Stimulated activated CD8-positive, alpha-beta memory T cell treated with anti-CD3 and anti-CD28 coated beads, Interleukin-7, amount 100 ng/mL, for 24 hours (primary cell): ENCODE results near the gene HIP1.
A peak's percentile ranks its signal among the peaks of the same experiment; 100 is the strongest.

ENCODE experiments used
- DNase-seq: peaks from one replicate; pipeline ENCODE4 v3.0.0-alpha.2; 2020; ENCODE audit warnings: low read depth

HIP1 gene

DNA sequence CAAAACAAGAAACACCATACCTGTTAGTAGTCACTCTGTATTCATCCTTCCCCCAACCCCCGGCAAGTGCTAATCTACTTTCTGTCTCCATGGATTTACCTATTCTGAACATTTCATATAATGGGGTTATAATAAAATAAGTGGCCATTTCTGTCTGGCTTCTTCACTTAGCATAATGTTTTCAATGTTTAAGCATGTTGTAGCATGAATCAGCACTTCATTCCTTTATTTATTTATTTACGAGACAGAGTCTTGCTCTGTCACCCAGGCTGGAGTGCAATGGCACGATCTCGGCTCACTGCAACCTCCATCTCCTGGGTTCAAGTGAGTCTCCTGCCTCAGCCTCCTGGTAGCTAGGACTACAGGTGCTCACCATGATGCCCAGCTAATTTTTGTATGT lies 69.2 kb downstream of the HIP1 start:
- no peak for DNase-seq

DNA sequence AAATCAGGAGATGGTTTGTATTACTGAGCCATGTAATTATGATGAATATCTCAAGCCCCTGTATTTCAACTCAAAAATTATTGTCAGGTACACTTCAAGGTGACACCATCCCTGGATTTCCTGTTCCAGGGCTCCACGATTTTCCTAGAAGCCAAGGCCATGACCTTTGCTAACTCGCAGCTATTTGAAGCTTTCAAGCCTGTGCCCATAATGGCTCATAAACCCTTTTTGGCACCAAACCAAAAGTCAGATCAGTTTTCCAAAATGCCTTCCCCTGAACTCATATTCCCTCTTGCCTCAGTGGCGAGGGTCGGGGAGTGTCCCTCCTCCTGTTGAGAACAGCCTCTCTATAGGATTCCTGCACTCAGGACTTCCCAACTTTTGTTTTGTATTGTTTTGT lies 70.8 kb downstream of the HIP1 start:
- no peak for DNase-seq

DNA sequence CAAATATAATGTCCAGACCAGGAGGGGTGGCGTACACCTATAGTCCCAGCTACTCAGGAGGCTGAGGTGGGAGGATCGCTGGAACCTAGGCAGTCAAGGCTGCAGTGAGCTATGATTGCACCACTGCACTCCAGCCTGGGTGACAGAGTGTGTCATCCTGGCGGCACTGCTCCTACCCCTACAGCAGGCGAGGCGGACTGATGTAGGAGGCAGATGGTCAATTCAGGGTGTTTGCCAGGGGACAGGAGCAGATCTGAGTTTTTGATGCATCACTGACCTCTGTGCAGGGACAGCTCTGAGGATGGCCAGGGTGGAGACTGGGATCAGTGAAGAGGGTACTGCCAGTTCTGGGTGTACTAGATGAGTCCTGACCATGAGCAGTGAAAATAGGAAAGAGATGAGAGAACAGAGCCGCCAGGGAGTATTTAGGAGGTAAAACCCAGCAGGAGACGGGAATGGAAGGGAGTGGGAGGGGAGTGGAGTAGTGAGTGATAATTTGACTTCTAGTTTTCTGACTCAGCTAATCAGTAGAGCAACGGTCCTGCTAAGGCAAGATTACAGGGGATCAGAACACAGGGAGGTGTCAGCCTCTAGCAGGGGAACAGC lies 75.3 kb downstream of the HIP1 start:
- DNase-seq, result no peak

DNA sequence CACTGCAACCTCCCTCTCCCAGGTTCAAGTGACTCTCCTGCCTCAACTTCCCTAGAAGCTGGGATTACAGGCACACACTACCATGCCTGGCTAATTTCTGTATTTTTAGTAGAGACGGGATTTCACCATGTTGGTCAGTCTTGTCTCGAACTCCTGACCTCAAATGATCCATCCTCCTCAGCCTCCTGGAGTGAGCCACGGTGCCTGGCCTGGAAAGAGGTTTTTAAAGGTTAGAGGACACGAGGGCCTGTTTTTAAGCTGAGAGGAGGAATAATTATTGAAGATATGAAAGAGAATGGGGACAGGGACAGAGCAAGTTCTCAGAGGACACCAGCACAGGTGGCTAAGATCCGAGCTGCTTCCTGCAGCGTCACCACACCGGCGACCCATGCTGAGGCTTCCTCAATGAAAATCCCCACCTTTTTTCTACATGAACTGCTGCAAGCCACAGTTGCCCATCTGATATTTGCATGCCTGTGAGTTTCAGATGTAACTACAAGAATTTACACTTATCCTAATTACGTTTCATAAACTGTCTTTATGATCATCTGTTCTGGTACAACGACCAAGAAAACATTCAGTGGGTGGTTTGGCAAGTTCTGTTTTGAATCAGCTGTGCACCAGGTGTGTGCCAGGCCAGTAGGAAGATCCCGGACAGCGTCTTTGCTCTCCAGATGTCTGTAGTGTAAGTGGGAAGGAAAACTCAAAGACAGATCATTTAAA lies 76.0 kb downstream of the HIP1 start:
- no peak for DNase-seq

DNA sequence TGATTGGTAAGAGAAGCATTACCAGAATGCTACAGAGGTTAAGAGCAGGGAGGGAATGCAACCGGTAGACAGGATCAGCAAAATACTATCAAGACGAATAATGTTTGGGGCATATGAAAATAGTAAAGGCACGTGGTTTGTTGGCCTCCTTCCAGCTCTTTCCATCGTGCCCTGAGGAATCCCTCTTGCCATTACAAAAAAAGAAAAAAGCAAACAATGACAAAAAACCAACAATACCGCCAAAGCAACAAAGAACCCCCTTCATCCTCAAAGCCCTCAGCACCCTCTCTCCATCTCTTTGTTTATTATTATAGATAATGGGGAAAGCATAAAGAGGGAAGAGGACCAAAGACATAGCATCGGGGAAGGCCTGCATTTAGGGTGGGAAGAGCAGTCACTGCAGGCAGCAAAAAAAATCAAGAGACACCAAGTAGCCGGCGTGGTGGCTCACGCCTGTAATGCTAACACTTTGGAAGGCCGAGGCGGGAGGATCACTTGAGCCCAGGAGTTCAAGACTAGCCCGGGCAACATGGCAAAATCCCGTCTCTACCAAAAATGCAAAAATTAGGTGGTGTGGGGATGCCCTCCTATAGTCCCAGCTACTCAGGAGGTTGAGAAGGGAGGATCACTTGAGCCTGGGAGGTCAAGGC lies 78.0 kb downstream of the HIP1 start:
- no peak for DNase-seq

DNA sequence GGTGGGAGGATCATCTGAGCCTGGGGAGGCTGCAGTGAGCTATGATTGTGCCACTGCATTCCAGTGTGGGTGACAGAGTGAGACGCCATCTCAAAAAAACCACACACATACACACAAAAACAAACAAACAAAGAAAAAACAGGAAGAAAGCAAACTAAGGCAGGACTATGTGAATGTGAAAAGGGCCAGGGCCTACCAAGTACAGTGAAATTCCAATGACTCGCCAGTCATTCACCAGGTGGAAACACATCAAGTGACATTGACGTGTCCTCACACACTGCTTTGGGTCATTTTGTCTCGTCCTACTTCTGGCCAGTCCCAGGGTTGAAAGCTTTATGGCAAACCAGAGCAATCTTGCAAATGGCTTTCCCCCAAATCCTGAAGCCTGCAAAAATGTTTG lies 79.9 kb downstream of the HIP1 start:
- no peak for DNase-seq

DNA sequence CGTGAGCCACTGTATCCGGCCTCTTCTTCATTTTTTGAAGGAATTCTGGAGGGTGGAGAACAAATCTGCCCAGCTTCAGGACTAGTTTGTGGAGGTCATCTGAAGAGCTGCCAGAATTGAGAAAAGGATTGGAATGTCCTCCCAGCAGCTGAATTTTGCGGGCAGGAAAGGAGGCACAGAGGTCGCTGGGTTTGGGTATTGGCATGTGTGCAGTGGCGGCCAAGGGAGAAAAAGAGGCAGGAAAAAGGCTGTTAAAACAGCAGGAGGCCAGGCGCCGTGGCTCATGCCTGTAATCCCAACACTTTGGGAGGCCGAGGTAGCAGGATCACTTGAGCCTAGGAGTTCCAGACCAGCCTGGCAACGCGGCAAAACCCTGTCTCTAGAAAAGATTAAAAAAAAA lies 80.4 kb downstream of the HIP1 start:
- DNase-seq, result no peak

DNA sequence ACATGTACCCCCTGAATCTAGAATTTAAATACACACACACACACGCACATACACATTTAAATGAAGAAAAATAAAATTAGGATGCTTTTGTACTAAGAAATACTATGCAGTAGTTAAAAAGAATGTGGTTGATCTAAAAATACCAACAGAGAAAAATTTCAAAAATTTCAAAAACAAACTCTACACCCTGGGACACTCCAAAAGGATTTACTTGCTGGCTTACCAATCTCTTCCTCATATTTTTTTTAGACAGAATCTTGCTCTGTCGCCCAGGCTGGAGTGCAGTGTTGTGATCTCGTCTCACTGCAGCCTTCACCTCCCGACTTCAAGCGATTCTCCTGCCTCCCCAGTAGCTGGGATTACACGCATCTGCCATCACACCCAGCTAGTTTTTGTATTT lies 80.9 kb downstream of the HIP1 start:
- no peak for DNase-seq

DNA sequence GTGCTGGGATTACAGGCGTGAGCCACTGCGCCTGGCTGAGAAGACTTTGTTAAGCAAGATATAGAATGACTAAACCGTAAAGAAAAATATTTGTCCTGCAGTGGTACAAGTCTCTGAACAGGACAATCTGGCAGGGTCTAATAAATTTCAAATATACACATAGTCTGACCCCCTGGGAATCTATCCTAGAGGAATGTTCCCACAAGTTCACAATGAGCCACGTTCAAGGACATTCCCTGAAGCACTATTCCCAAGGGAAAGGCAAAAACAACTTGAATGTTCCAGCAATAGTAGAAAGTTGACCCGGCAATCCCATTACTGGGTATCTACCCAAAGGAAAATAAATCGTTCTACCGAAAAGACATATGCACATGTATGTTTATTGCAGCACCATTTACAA lies 82.0 kb downstream of the HIP1 start:
- DNase-seq, result no peak

DNA sequence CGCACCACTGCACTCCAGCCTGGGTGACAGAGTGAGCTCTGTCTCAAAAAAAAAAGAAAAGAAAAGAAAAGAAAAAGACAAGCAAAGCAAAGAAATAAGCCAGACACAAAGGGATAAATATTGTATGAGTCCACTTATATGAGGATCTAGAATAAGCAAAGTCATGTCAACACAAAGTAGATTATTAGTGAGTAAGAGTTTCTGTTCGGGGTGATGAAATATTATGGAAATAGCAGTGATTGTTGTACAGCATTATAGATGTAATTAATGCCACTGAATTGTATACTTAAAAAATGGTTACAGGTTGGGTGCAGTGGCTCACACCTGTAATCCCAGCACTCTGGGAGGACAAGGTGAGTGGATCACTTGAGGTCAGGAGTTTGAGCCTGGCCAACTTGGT lies 83.2 kb downstream of the HIP1 start:
- no peak for DNase-seq

DNA sequence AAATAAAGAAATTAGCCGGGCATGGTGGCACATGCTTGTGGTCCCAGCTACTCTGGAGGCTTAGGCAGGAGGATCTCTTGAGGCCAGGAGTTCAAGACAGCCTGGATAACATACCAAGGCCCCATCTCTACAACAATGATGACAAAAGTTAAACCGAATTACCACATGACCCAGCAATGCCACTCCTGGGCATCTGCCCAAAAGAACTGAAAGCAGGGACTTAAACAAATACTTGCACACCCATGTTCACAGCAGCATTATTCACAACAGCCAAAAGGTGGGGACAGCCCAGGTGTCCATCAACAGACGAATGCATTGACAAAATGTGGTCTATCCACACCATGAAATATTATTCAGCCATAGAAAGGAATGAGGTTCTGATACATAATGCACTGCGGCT lies 83.9 kb downstream of the HIP1 start:
- DNase-seq, result no peak

DNA sequence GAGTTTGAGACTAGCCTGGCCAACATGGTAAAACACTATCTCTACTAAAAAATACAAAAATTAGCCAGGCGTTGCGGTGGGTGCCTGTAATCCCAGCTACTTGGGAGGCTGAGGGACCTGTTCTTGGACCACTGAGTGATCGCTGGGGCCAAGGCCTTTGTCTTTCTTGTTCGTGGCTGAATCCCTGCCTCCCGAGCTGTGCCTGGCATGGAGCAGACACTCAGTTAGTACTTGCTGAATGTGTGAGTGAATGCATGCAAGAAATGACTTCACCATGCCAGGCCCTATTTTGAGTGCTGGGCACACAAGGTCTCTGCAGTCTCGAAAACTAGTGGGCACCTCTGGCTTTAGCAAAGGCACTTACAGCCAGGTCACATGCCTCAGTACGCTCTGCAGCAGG lies 85.1 kb downstream of the HIP1 start:
- DNase-seq, result no peak

DNA sequence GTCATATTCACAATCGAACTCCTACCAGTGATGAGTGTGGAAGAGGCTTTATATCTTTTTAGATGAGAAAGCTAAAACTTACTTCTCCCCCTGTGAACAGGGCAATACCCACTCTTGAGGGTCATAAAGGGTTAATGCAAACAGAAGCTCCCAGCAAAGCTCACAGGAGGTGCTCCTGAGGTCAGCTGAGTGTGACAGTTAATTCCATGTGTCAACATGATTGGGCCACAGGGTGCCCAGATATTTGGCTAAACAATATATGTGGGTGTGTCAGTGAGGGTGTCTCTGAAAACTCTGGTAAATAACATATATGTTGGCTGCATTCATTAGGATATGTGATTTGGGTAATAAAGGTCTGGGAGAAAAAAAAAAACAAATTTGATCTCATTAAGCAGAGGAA lies 86.0 kb downstream of the HIP1 start:
- no peak for DNase-seq

DNA sequence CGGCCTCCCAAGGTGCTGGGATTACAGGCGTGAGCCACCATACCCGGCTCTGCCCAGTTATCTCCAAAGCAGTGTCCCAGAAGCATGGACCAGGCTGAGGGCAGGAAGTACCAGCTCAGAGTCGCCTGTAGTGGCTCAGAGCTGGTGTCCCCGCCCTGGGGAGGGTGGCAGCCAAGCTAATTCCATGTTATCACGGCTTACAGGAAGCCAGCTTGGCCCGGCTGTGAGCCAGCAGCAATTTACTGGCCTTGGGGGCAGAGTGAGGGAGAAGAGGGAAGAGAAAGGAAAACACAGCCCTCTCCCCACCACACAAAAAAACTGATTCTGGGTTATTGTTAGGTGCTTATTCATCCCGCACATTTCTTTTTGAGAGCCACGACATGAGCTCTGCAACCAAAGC lies 88.1 kb downstream of the HIP1 start:
- no peak for DNase-seq

DNA sequence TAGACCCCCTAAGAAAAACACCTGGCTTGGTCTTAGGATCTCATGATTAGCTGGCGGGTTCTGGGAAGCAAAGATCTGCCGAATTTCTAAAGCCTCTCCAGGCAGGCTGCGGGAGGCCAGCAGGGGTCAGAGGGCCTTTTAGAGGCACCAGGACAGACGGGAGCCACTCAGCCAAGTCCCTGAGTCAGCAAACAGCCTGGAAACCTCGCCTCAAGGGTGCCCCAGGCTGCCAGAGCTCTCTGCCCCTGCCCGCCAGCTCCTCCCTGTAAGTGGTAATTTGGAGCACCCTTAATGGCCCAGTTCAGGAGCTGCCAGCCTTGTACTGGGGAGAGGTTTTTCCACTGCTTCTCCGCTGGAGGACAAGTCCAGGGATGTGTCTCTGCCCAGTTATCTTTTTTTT lies 88.7 kb downstream of the HIP1 start:
- DNase-seq, result no peak

DNA sequence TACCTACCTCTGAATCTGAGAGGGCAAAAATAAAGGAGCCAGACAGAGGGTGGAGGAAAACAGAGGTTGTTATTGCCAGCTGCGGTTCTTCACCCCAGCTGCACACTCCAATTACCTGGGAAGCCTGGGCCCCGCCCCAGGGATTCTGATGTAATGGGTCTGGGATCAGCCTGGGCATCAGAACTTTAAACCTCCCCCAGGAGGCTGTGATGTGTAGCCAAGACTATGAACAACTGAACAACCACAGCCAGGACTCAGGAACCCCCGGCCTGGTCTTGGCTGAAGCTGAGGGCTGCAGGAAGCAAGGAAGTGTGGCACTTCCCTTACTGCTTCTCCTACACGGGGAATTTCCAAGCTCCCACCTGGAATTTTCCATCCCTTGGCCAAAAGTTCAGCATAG lies 89.3 kb downstream of the HIP1 start:
- DNase-seq, result no peak

DNA sequence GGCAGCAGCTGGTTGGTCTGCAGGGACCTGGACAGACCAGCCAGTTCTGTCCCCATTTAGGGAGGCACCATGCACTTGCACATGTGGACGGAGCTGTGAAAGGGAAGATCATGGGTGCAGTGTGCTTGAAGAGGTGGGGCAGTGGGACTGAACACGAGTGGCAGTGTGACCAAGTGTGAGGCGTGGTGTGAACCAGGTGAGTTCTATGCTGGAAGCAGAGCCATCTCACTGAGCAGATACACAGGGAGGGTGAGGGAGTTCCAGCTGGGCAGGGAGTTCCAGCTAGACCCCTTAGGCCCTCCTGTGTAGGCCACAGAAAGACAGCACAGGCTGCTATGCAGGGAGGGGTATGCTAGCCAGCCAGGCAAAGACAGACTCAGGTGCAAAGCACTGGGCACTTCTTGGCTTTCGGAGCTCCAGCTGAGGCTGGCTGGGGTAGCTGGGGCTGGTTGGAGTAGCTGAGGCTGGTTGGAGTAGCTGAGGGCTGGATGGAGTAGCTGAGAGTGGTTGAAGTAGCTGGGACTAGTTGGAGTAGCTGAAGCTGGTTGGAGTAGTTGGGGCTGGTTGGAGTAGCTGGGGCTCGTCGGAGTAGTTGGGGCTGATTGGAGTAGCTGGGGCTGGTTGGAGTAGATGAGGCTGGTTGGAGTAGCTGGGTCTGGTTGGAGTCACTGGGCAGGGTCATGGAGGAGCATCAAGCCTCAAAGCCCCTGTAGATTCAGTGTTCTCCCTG lies 90.9 kb downstream of the HIP1 start:
- no peak for DNase-seq

DNA sequence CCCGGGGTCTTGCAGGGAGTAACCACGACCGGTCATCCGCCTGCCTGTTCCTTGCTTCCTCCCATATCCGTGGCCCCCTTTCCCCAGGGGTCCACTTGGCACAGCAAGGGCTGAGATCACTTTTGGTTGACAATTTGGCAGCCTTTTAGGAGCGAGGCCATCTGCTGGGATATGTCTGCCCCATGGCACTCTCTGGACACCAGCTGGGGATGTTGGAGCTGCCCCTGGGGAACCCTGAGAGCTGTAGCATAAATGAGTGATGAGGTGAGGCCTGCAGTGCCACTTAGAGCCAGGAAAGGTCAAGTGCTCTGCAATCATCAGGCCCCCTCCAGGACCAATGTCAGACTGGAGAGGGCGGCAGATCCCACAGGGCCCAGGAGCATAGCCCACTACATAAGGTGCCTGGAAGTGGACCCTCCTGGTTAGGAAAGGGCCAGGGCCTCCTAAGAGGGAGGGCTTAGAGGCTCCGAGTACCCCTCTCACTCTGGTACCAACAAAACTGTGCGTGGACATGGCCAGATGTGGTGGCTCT lies 92.1 kb downstream of the HIP1 start:
- no peak for DNase-seq

DNA sequence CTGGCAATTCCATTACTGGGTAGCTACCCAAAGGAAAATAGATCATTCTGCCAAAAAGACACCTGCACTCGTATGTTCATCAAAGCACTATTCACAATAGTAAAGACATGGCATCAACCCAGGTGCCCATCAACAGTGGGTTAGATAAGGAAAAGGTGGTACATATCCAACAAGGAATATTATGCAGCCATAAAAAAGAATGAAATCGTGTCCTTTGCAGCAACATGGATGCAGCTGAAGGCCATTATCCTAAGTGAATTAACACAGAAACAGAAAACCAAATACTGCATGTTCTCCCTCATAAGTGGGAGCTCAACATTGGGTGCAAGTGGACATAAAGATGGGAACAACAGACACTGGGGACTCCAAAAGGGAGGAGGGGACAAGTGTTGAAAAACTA lies 93.2 kb downstream of the HIP1 start:
- no peak for DNase-seq

DNA sequence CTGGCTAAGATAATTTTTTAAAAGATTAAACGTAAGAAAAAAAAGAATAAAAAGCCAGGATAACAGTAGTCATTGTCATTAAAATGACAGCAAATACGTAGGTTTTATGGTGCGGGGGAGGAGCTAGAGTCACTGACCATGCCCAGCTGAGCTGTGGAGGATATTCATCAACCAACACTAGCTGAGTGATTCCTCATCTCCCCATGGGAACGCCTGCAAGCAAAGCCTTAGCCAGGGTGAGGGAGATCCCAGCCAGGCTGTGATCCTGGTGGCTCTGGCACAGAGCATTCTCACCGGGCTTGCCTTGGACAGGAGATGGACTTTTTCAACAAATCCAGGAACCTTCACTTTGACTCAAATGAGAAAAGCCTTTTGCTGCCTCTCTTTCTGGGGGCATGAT lies 94.2 kb downstream of the HIP1 start:
- no peak for DNase-seq

DNA sequence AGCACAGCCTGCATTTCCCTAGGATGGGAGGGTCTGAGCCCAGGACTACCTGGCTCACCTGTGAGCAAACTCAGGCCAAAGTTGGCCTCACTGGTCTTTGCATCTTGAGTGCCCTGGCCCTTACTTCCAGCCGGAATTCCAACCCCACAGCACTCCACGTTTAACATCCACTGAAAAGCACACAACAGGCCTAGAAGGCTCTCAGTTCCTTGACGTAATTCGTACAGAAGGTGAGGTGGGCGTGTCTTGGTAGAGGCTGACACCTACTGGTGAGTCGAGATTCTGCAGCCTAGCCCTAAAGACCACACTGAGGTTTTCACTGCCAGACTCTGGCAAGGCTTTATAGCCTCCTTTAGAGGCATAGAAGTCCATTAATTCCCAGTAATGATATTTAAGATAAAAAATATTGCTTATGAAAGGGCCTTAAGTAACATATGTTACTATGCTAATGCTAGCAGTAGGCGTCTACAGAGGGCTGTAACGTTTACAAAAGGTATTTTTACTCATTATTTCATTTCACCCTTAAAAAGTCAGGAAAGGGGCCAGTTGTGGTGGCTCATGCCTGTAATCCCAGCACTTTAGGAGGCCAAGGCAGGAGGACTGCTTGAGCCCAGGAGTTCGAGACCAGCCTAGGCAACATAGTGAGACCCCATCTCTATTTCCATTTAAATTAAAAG lies 95.8 kb downstream of the HIP1 start:
- peak; percentile 37 for DNase-seq

DNA sequence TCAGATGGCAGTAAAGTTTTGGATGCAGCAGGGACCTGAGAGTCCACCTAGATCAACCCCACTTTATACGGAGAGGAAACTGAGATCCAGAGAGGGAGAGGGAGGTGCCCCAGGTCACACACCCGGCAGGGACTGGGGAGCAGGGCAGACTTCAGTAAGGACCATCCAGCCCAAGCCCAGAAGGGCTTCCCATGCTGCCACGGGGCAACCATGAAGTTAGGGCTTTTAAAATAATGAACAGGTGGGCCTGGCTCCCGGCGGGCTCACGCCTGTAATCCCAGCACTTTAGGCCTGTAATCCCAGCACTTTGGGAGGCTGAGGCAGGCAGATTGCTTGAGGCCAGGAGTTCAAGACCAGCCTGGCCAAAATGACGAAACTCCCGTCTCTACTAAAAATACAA lies 98.5 kb downstream of the HIP1 start:
- DNase-seq, result no peak

DNA sequence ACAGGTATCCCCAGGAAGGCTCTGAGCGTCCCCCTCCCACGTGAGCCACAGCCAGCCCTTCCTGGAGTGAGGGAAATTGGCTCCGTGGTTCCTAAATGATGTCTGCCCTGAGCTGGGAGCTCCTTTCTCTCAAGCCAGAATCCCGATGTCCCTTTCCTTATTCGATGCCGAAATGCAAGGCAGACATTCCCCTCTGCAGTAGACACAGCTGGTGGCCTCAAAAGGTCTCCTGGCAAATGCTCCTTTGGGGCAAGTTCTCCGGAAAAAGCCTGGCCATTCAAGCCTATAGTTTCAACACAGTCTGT lies 98.9 kb downstream of the HIP1 start:
- DNase-seq, result no peak
